Measurements from ENCODE around the gene SLC7A8. TPM values are rescaled to one million over a fixed set of nuclear protein-coding genes. Genes with fewer than 3 reads are reported as not detected.

Gene SLC7A8
- total RNA-seq, 1 experiment from 2014 or later = 0.90 TPM

DNA sequence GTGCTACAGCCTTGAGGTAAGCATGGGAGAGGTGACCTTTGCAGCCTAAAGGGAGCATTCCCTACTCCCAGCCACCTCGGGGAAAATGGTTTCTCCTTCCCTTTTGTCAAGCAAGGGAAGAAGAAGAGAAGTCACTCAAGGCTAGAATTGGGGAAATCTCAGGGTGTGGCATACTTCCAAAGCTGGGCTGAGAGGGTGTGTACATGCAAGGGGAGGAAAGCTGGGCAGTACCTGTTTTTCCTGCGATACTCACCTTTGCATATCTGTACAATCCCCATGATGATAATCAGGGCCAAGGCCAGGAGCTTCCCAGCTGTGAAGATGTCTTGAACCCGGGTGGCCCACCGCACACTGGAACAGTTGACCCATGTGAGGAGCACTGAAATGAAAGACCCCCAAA is 40.6 kb downstream of the SLC7A8 start:
- CTCF ChIA-PET = no interaction called here
- in situ Hi-C loops (cut with HindIII; ENCODE audit: low pct_unique_long_range_greater_than_20kb, low sequenced_read_pairs) = no loop called here
- TF ChIP-seq POLR2AphosphoS5 (IDR thresholded peaks at IDR 0.05; ENCODE audit: low read depth, low read length) (no peak), TCF7L2 (IDR thresholded peaks at IDR 0.05; ENCODE audit: low read depth, low read length) (no peak), SIN3A (IDR thresholded peaks at IDR 0.05; ENCODE audit: borderline replicate concordance, insufficient read depth, low read depth, low read length) (no peak)
- TF ChIP-seq, protein P1, sequence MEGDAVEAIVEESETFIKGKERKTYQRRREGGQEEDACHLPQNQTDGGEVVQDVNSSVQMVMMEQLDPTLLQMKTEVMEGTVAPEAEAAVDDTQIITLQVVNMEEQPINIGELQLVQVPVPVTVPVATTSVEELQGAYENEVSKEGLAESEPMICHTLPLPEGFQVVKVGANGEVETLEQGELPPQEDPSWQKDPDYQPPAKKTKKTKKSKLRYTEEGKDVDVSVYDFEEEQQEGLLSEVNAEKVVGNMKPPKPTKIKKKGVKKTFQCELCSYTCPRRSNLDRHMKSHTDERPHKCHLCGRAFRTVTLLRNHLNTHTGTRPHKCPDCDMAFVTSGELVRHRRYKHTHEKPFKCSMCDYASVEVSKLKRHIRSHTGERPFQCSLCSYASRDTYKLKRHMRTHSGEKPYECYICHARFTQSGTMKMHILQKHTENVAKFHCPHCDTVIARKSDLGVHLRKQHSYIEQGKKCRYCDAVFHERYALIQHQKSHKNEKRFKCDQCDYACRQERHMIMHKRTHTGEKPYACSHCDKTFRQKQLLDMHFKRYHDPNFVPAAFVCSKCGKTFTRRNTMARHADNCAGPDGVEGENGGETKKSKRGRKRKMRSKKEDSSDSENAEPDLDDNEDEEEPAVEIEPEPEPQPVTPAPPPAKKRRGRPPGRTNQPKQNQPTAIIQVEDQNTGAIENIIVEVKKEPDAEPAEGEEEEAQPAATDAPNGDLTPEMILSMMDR (IDR thresholded peaks at IDR 0.05) = no peak
- TF ChIP-seq, protein P2, sequence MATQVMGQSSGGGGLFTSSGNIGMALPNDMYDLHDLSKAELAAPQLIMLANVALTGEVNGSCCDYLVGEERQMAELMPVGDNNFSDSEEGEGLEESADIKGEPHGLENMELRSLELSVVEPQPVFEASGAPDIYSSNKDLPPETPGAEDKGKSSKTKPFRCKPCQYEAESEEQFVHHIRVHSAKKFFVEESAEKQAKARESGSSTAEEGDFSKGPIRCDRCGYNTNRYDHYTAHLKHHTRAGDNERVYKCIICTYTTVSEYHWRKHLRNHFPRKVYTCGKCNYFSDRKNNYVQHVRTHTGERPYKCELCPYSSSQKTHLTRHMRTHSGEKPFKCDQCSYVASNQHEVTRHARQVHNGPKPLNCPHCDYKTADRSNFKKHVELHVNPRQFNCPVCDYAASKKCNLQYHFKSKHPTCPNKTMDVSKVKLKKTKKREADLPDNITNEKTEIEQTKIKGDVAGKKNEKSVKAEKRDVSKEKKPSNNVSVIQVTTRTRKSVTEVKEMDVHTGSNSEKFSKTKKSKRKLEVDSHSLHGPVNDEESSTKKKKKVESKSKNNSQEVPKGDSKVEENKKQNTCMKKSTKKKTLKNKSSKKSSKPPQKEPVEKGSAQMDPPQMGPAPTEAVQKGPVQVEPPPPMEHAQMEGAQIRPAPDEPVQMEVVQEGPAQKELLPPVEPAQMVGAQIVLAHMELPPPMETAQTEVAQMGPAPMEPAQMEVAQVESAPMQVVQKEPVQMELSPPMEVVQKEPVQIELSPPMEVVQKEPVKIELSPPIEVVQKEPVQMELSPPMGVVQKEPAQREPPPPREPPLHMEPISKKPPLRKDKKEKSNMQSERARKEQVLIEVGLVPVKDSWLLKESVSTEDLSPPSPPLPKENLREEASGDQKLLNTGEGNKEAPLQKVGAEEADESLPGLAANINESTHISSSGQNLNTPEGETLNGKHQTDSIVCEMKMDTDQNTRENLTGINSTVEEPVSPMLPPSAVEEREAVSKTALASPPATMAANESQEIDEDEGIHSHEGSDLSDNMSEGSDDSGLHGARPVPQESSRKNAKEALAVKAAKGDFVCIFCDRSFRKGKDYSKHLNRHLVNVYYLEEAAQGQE (IDR thresholded peaks at IDR 0.05; ENCODE audit: insufficient read depth in 1 of 2, low read depth in 2 of 2, low read length in 1 of 2) = no peak

DNA sequence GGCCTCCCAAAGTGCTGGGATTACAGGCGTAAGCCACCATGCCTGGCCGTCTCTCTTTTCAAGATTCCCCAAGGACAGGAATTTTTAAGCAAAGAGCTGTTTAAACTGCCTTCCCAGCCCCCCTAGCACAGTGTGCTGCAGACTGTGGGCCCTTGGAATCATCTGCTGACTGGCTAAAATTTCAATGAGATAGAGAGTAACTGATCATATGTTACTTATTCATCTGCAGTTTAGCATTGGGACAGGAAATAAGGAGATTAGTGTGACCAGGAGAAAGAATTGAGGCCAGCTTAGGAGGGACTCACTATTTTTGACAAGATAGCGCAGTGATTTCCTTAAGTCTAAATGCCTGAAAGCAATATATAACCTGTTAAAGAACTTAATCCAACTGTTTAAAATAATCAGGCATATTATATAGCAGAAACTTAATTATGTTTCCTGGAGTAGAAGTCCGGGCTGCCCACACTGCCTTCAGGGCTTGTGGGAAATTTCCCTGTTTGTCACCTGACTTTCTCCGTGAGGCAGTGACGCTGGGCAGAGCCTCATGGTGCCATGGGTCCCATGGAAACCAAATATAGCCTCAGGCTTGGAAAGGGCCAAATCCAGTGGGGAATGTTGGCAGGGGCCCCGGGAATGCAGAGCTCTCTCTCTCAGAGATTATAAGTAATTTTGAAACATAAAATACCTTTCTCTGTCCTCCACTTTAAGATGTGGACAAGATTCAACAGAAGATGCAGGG is 41.6 kb downstream of the SLC7A8 start:
- H3K27ac ChIP-seq (ENCODE audit: low read length) = no peak overlapping the region
- H3K4me3 ChIP-seq (ENCODE audit: low read depth in 2 of 2, low read length in 2 of 2) = no peak overlapping the region
- BruUV-seq (replicated peaks) = no TSS peak
- ChIA-PET POLR2A (interaction anchor here (0.6 kb wide), 1 partner anchor 9 kb away, joined by 7 read pairs; no protein-coding TSS in a partner anchor), CTCF (no interaction called here)
- no peaks in the 10 kb centered on the region for H3K9me3 ChIP-seq (ENCODE audit: control insufficient read depth, insufficient read depth, low read depth, low read length)
- no peak for DNase-seq (ENCODE audit: low read depth, low spot score)
- intact Hi-C loops (cut with micrococcal nuclease; ENCODE audit: unreplicated experiment) (no loop called here), in situ Hi-C loops (cut with HindIII; ENCODE audit: low pct_unique_long_range_greater_than_20kb, low sequenced_read_pairs) (no loop called here)
- ATAC-seq = peak; percentile 62; the same call in 1 of the 2 replicates
- no peaks in the 10 kb centered on the region for H3K36me3 ChIP-seq (ENCODE audit: control insufficient read depth, insufficient read depth, low read length)
- H3K4me1 ChIP-seq (ENCODE audit: control insufficient read depth, insufficient read depth, low read length) = no peaks in the 10 kb centered on the region
- TF ChIP-seq TCF7L2 (IDR thresholded peaks at IDR 0.05; ENCODE audit: low read depth, low read length) = no peak
- H3K27me3 ChIP-seq (ENCODE audit: control insufficient read depth, insufficient read depth, low read length) = no peaks in the 10 kb centered on the region; the same call in 1 of the 2 replicates

More for the DNA sequence above, 40.6 kb downstream of the SLC7A8 start:
- Histone ChIP-seq H3K36me3 (ENCODE audit: control insufficient read depth, insufficient read depth, low read length) (no peaks in the 10 kb centered on the region), H3K4me3 (ENCODE audit: low read depth in 2 of 2, low read length in 2 of 2) (no peak overlapping the region), H3K9me3 (ENCODE audit: control insufficient read depth, insufficient read depth, low read depth, low read length) (no peaks in the 10 kb centered on the region), H3K27ac (ENCODE audit: low read length) (no peak overlapping the region), H3K27me3 (ENCODE audit: control insufficient read depth, insufficient read depth, low read length) (no peaks in the 10 kb centered on the region; the same call in 1 of the 2 replicates), H3K4me1 (ENCODE audit: control insufficient read depth, insufficient read depth, low read length) (no peaks in the 10 kb centered on the region)
- POLR2A ChIA-PET = interaction anchor here (0.6 kb wide), 1 partner anchor 9 kb away, joined by 7 read pairs; no protein-coding TSS in a partner anchor
- no TSS peak for BruUV-seq (replicated peaks)
- ATAC-seq (no peak), DNase-seq (ENCODE audit: low read depth, low spot score) (no peak)
- intact Hi-C loops (cut with micrococcal nuclease; ENCODE audit: unreplicated experiment) = no loop called here

DNA sequence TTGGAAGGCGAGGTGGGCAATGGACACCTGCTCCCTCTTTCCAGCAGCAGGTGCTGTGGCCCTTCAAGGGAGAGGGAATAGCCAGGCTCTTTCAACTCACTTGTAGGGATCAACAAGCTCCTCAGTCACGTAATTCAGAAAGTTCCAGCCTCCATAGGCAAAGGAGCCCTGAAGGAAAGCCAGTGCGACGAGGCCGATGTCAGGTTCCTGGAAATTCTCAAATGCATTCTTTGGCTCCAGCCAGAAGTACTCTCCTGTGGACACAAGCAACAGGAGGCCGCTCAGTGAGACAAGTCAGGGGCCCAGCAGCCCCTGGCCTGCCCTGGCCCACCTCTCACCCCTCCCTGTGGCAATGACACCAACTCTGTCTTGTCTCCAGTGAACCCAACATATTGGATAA is 43.1 kb downstream of the SLC7A8 start:
- CTCF ChIA-PET = no interaction called here
- H3K27me3 ChIP-seq (ENCODE audit: control insufficient read depth, insufficient read depth, low read length) = no peaks in the 10 kb centered on the region; the same call in 1 of the 2 replicates
- DNase-seq (ENCODE audit: low read depth, low spot score) (no peak), ATAC-seq (no peak)
- no peaks in the 10 kb centered on the region for H3K9me3 ChIP-seq (ENCODE audit: control insufficient read depth, insufficient read depth, low read depth, low read length)
- intact Hi-C loops (cut with micrococcal nuclease; ENCODE audit: unreplicated experiment) = no loop called here
- POLR2A ChIA-PET = interaction anchor here (1.0 kb wide), 1 partner anchor 41 kb away, joined by 4 read pairs; no protein-coding TSS in a partner anchor
- no peaks in the 10 kb centered on the region for H3K36me3 ChIP-seq (ENCODE audit: control insufficient read depth, insufficient read depth, low read length)
- H3K27ac ChIP-seq (ENCODE audit: low read length) = no peak overlapping the region
- no peaks in the 10 kb centered on the region for H3K4me1 ChIP-seq (ENCODE audit: control insufficient read depth, insufficient read depth, low read length)
- no TSS peak for BruUV-seq (replicated peaks)
- no peak overlapping the region for H3K4me3 ChIP-seq (ENCODE audit: low read depth in 2 of 2, low read length in 2 of 2)
- in situ Hi-C loops (cut with HindIII; ENCODE audit: low pct_unique_long_range_greater_than_20kb, low sequenced_read_pairs) = no loop called here
- no peak for TF ChIP-seq TCF7L2 (IDR thresholded peaks at IDR 0.05; ENCODE audit: low read depth, low read length)
- TF ChIP-seq SIN3A (IDR thresholded peaks at IDR 0.05; ENCODE audit: borderline replicate concordance, insufficient read depth, low read depth, low read length) = no peak
- TF ChIP-seq, protein P2 (IDR thresholded peaks at IDR 0.05; ENCODE audit: insufficient read depth in 1 of 2, low read depth in 2 of 2, low read length in 1 of 2) = no peak
- TF ChIP-seq, protein P1 (IDR thresholded peaks at IDR 0.05) = no peak
- no peak for TF ChIP-seq POLR2AphosphoS5 (IDR thresholded peaks at IDR 0.05; ENCODE audit: low read depth, low read length)
